GM12878 (cell line): Measurements from ENCODE around the gene ADCY10. TPM values are rescaled to one million over a fixed set of nuclear protein-coding genes. Genes with fewer than 3 reads are reported as not detected.

Source experiments
- ATAC-seq: fragments of 200-7000 bp; cut with Tn5 transposase; 3 replicates; pipeline ENCODE4 v1.9.1; 2020; ENCODE audit warnings: mild to moderate bottlenecking, moderate library complexity
- BruUV-seq: library from RNA; stranded (reverse); fragments of 400-500 nt; replicated peaks from 2 replicates; lab custom pipeline; 2021; lab: Mats Ljungman, UMichigan
- CTCF ChIA-PET: fragments of 300-600 bp; sonication (Branson Sonifier 250); formaldehyde crosslinking; extraction: SDS; loops from one replicate; lab custom pipeline; 2021; ENCODE audit warnings: inconsistent platforms; lab: Yijun Ruan, JAX
- POLR2A ChIA-PET: fragments of 350-600 bp; formaldehyde crosslinking; extraction: SDS; loops from one replicate; lab custom pipeline; 2021; ENCODE audit warnings: inconsistent platforms; lab: Charles Lee
- RAD21 ChIA-PET: fragments of 300-600 bp; sonication (Branson Sonifier 250); formaldehyde crosslinking; loops from one replicate; lab custom pipeline; 2023; ENCODE audit warnings: antibody characterized with exemption; ENCODE audit not compliant: unreplicated experiment; lab: Charles Lee
- SMC1A ChIA-PET: fragments of 300-600 bp; sonication (Branson Sonifier 250); formaldehyde crosslinking; loops from one replicate; lab custom pipeline; 2023; ENCODE audit not compliant: unreplicated experiment, uncharacterized antibody; lab: Charles Lee
- DNase-seq: peaks from one replicate; pipeline ENCODE4 v3.0.0-alpha.2; 2011; ENCODE audit warnings: low read depth, low spot score
- FAIRE-seq: peaks from 3 replicates; lab custom pipeline; 2011; peaks lifted over from hg19 to GRCh38; lab: Jason Lieb, UNC
- H2AFZ ChIP-seq: 2 replicates; pipeline ENCODE4 v1.6.0; 2011; ENCODE audit warnings: low read depth, low read length, control low read depth; ENCODE audit not compliant: control insufficient read depth
- H3K27ac ChIP-seq: 2 replicates; pipeline ENCODE4 v1.5.1; 2011; ENCODE audit warnings: control low read depth; ENCODE audit not compliant: control insufficient read depth, insufficient read depth
- H3K27me3 ChIP-seq, 2 experiments: replicated peaks in 1 of 2; 2 replicates each; pipeline versions ENCODE4 v1.6.0 to v1.6.1; 2011; ENCODE audit warnings: low read length in 1 of 2; ENCODE audit not compliant: control insufficient read depth in 2 of 2, insufficient read depth in 2 of 2
- H3K36me3 ChIP-seq, 2 experiments: 2 replicates each; pipeline ENCODE4 v1.5.1; 2011; ENCODE audit warnings: low read length in 1 of 2; ENCODE audit not compliant: control insufficient read depth in 2 of 2, insufficient read depth in 2 of 2
- H3K4me1 ChIP-seq: 2 replicates; pipeline ENCODE4 v1.6.1; 2011; ENCODE audit warnings: mild to moderate bottlenecking, low read length, moderate library complexity, mixed read lengths; ENCODE audit not compliant: control insufficient read depth, insufficient read depth
- H3K4me2 ChIP-seq: 2 replicates; pipeline ENCODE4 v1.6.0; 2011; ENCODE audit warnings: control low read depth; ENCODE audit not compliant: control insufficient read depth, insufficient read depth
- H3K4me3 ChIP-seq: fragments of 200-600 bp; sonication (generic); 2 replicates; pipeline ENCODE4 v1.5.1; 2016
- H3K79me2 ChIP-seq: 2 replicates; pipeline ENCODE4 v1.6.0; 2011; ENCODE audit warnings: low read length; ENCODE audit not compliant: control insufficient read depth, insufficient read depth
- H3K9ac ChIP-seq: 2 replicates; pipeline ENCODE4 v1.8.0; 2011; ENCODE audit warnings: low read length, control low read depth, mixed read lengths; ENCODE audit not compliant: control insufficient read depth, insufficient read depth
- H3K9me3 ChIP-seq: replicated peaks from 3 replicates; pipeline ENCODE4 v1.5.1; 2011; ENCODE audit warnings: mild to moderate bottlenecking, low read length; ENCODE audit not compliant: control insufficient read depth, insufficient read depth
- H4K20me1 ChIP-seq: 2 replicates; pipeline ENCODE4 v1.6.0; 2011; ENCODE audit not compliant: control insufficient read depth, insufficient read depth
- EZH2 ChIP-seq: IDR thresholded peaks from 2 replicates; pipeline ENCODE4 v1.6.1; 2012; ENCODE audit warnings: low read depth, mild to moderate bottlenecking, control low read depth, inconsistent platforms, low read length, borderline replicate concordance; ENCODE audit not compliant: control insufficient read depth
- KAT2A ChIP-seq: conservative IDR thresholded peaks from 2 replicates; pipeline ENCODE4 v1.6.1; 2011; ENCODE audit warnings: low read depth, low read length; ENCODE audit not compliant: control insufficient read depth
- POLR2A ChIP-seq: IDR thresholded peaks from 2 replicates; pipeline ENCODE4 v1.6.1; 2011; ENCODE audit warnings: low read depth, mild to moderate bottlenecking, low read length
- SMAD5 ChIP-seq: IDR thresholded peaks from 2 replicates; pipeline ENCODE4 v1.6.1; 2016; ENCODE audit warnings: antibody characterized with exemption, low read depth
- SUPT20H ChIP-seq: IDR thresholded peaks from 2 replicates; pipeline ENCODE4 v1.6.1; 2011; ENCODE audit warnings: low read depth, mild to moderate bottlenecking, low read length, moderate library complexity, borderline replicate concordance; ENCODE audit not compliant: control insufficient read depth
- SUZ12 ChIP-seq: fragments of 200-600 bp; sonication (generic); IDR thresholded peaks from one replicate; pipeline ENCODE4 v1.6.1; 2018; ENCODE audit warnings: antibody characterized with exemption, mild to moderate bottlenecking; ENCODE audit not compliant: unreplicated experiment
- WGBS: methylation state at CpG from one replicate; pipeline ENCODE4 v1.1.6; 2016; ENCODE audit warnings: low lambda C conversion rate; ENCODE audit not compliant: insufficient replicate concordance, insufficient coverage; ENCODE audit errors: missing lambda C conversion rate; 5-methylcytosine and 5-hydroxymethylcytosine counted together
- in situ Hi-C: fragments of 300-500 bp; cut with MboI; formaldehyde crosslinking; loops from 9 replicates; pipeline ENCODE4 v1.14.3; 2018; ENCODE audit warnings: mixed read lengths
- intact Hi-C: fragments of 100-400 bp; cut with micrococcal nuclease; formaldehyde crosslinking; loops from one replicate; pipeline ENCODE4 v1.14.2; 2022; ENCODE audit not compliant: unreplicated experiment
- polyA plus RNA-seq, 11 experiments: library from polyadenylated mRNA; depleted of rRNA in 4 of 11; unstranded in 6 of 11; stranded (reverse) in 5 of 11; fragments of >200 nt; fragmentation: Nextera tagmentation in 4 of 11; fragmentation: Illumina TruSeq in 1 of 11; extraction: Ambion mirVana in 4 of 11; extraction: Trizol in 1 of 11; gene quantifications; 1 replicate in 1 of 11; 2 replicates in 10 of 11; pipeline versions ENCODE4 v1.2.1 to v1.2.3, GENCODE V29; 2011 to 2016; ENCODE audit warnings: inconsistent platforms in 2 of 11, missing spikeins in 2 of 11, low read depth in 1 of 11
- total RNA-seq, 4 experiments: library from RNA; depleted of rRNA in 3 of 4; stranded (reverse); fragments of >200 nt in 3 of 4; fragmentation: Illumina TruSeq in 1 of 4; extraction: Trizol in 1 of 4; gene quantifications; 2 replicates each; pipeline versions ENCODE4 v1.2.1 to v1.2.3, GENCODE V29; 2013 to 2021
- TF ChIP-seq, protein P1 (sequence below): IDR thresholded peaks from 2 replicates; pipeline ENCODE4 v1.6.1; 2011; ENCODE audit warnings: mild to moderate bottlenecking, low read depth, low read length, moderate library complexity; ENCODE audit not compliant: insufficient replicate concordance
- TF ChIP-seq, protein P2 (sequence below): fragments of 450-650 bp; IDR thresholded peaks from 2 replicates; pipeline ENCODE4 v1.6.1; 2017; ENCODE audit warnings: borderline replicate concordance
- TF ChIP-seq, protein P3 (sequence below): fragments of 450-650 bp; formaldehyde crosslinking; IDR thresholded peaks from 2 replicates; pipeline ENCODE4 v1.4.0; 2020; ENCODE audit warnings: mild to moderate bottlenecking, moderate library complexity
- TF ChIP-seq, protein P4 (sequence below): IDR thresholded peaks from 2 replicates; pipeline ENCODE4 v1.6.1; 2012; ENCODE audit warnings: low read depth, low read length, improper control_type of control experiment
- TF ChIP-seq, protein P5 (sequence below): IDR thresholded peaks from 2 replicates; pipeline ENCODE4 v1.6.1; 2012; ENCODE audit warnings: low read depth, low read length, improper control_type of control experiment

Gene ADCY10
- total and polyA plus RNA-seq, 10 of the 15 experiments (the other 5 are each of a cell fraction or from before 2014, with no cell fraction given), result 0.13 to 0.22 TPM; not detected in 8

DNA sequence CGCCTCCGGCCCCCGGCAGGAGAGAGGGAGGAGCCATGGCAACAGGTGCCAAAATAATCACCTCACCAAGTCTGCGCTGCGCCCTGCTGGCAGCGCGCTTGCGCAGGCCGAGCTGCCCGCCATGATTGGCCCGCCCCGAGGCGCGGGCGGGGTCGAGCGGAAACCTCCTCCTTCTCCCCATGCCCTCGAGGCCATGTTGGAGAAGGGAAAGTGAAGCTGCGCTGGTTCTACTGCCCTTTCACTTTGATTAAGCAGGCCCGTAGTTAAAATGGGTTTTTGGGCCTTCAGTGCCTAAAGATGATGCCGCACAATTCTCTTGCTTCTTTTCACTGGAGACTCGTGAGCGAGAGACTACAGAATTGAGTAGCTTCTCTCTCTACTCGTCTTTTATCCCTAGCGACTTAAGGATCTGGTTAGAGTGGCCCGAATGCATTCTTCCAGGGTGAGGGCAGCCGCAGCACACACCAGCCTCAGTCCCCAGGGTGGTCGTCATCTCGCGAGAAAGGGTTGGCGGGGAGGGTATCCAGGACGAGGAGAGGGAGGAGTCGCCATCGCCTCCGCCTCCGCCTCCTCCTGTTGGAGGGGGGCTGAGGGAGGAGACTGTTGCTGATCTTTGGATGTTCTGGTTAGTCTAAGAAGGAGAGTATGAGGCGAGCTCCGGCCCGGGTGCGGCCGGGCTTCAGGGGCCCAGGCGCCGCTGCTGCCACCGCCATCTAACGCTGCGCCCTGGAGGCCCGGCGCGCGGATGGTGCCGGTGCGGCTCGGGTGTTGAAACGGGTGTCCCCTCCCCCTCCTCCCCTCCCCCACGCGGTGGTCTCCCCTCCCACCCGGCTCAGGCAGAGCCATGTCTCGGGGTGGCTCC, 22.4 kb upstream of the ADCY10 start, which contains the start of gene DCAF6:
DCAF6 (plus strand) TSS at position 616 of the 862 bp plus-strand sequence; CDS start at position 845, 229 bp downstream.
- H2AFZ ChIP-seq, result peak within 1 kb of the TSS; percentile 99
- H3K4me2 ChIP-seq, result peak within 1 kb of the TSS; percentile 76
- H4K20me1 ChIP-seq, result no peaks in the 10 kb centered on the region
- CTCF ChIA-PET, result interaction anchor here (1.1 to 2.1 kb wide), 3 partner anchors 11 to 149 kb away, joined by 3 to 9 read pairs (median 4); no protein-coding TSS in a partner anchor
- peak within 1 kb of the TSS; percentile 99 for H3K27ac ChIP-seq
- H3K79me2 ChIP-seq, result peaks cover 80% of the 10 kb centered on the region
- H3K9ac ChIP-seq, result peak within 1 kb of the TSS; percentile 96
- RAD21 ChIA-PET, result interaction anchor here (0.7 to 2.3 kb wide), 8 partner anchors 9 to 290 kb away, joined by 3 to 12 read pairs (median 4); partner anchors contain the start of gene SFT2D2
- peak; percentile 98 for DNase-seq
- in situ Hi-C loops (loop anchor here (5.0 kb wide), 1 partner anchor 219 kb away; no protein-coding TSS in a partner anchor), intact Hi-C loops (loop anchor here (2.0 to 10.0 kb wide), 4 partner anchors 134 to 331 kb away; partner anchors contain the start of gene TIPRL)
- no peaks in the 10 kb centered on the region for H3K36me3 ChIP-seq
- 1% methylated on average over 45 of the region's 58 CpGs for WGBS
- SMC1A ChIA-PET, result interaction anchor here (0.8 to 2.5 kb wide), 11 partner anchors 9 to 221 kb away, joined by 3 to 11 read pairs (median 4); partner anchors contain the start of gene ADCY10
- peak within 1 kb of the TSS; percentile 95 for H3K4me3 ChIP-seq
- no TSS peak for BruUV-seq
- H3K4me1 ChIP-seq, result no peaks in the 10 kb centered on the region
- H3K27me3 ChIP-seq, result no peaks in the 10 kb centered on the region
- POLR2A ChIA-PET, result interaction anchor here (0.6 to 2.5 kb wide), 14 partner anchors 9 to 308 kb away, joined by 3 to 20 read pairs (median 4); partner anchors contain the start of gene SFT2D2
- no peaks in the 10 kb centered on the region for H3K9me3 ChIP-seq
- FAIRE-seq, result peak; percentile 38
- ATAC-seq, result peak; percentile 82
- TF ChIP-seq, protein P1, sequence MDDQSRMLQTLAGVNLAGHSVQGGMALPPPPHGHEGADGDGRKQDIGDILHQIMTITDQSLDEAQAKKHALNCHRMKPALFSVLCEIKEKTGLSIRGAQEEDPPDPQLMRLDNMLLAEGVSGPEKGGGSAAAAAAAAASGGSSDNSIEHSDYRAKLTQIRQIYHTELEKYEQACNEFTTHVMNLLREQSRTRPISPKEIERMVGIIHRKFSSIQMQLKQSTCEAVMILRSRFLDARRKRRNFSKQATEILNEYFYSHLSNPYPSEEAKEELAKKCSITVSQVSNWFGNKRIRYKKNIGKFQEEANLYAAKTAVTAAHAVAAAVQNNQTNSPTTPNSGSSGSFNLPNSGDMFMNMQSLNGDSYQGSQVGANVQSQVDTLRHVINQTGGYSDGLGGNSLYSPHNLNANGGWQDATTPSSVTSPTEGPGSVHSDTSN, result no peak
- TF ChIP-seq, protein P2, sequence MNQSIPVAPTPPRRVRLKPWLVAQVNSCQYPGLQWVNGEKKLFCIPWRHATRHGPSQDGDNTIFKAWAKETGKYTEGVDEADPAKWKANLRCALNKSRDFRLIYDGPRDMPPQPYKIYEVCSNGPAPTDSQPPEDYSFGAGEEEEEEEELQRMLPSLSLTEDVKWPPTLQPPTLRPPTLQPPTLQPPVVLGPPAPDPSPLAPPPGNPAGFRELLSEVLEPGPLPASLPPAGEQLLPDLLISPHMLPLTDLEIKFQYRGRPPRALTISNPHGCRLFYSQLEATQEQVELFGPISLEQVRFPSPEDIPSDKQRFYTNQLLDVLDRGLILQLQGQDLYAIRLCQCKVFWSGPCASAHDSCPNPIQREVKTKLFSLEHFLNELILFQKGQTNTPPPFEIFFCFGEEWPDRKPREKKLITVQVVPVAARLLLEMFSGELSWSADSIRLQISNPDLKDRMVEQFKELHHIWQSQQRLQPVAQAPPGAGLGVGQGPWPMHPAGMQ, result peak; percentile 91
- TF ChIP-seq KAT2A, result no peak
- no peak for TF ChIP-seq SUZ12
- TF ChIP-seq SUPT20H, result no peak
- peak; percentile 77 for TF ChIP-seq POLR2A
- TF ChIP-seq, protein P3, sequence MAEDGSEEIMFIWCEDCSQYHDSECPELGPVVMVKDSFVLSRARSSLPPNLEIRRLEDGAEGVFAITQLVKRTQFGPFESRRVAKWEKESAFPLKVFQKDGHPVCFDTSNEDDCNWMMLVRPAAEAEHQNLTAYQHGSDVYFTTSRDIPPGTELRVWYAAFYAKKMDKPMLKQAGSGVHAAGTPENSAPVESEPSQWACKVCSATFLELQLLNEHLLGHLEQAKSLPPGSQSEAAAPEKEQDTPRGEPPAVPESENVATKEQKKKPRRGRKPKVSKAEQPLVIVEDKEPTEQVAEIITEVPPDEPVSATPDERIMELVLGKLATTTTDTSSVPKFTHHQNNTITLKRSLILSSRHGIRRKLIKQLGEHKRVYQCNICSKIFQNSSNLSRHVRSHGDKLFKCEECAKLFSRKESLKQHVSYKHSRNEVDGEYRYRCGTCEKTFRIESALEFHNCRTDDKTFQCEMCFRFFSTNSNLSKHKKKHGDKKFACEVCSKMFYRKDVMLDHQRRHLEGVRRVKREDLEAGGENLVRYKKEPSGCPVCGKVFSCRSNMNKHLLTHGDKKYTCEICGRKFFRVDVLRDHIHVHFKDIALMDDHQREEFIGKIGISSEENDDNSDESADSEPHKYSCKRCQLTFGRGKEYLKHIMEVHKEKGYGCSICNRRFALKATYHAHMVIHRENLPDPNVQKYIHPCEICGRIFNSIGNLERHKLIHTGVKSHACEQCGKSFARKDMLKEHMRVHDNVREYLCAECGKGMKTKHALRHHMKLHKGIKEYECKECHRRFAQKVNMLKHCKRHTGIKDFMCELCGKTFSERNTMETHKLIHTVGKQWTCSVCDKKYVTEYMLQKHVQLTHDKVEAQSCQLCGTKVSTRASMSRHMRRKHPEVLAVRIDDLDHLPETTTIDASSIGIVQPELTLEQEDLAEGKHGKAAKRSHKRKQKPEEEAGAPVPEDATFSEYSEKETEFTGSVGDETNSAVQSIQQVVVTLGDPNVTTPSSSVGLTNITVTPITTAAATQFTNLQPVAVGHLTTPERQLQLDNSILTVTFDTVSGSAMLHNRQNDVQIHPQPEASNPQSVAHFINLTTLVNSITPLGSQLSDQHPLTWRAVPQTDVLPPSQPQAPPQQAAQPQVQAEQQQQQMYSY (CRISPR knock-in tag), result no peak
- TF ChIP-seq SMAD5, result peak; percentile 7
- TF ChIP-seq, protein P4, sequence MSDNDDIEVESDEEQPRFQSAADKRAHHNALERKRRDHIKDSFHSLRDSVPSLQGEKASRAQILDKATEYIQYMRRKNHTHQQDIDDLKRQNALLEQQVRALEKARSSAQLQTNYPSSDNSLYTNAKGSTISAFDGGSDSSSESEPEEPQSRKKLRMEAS, result no peak
- TF ChIP-seq, protein P5, sequence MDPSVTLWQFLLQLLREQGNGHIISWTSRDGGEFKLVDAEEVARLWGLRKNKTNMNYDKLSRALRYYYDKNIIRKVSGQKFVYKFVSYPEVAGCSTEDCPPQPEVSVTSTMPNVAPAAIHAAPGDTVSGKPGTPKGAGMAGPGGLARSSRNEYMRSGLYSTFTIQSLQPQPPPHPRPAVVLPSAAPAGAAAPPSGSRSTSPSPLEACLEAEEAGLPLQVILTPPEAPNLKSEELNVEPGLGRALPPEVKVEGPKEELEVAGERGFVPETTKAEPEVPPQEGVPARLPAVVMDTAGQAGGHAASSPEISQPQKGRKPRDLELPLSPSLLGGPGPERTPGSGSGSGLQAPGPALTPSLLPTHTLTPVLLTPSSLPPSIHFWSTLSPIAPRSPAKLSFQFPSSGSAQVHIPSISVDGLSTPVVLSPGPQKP, result 0 out of 2 replicates have a peak, but pooled peaks have one; percentile 7
- TF ChIP-seq EZH2, result no peak
